Germinal center (tissue), 1 donor: ENCODE data around the gene TXNL4B.
A peak's percentile ranks its signal among the peaks of the same experiment; 100 is the strongest.
"Not testable (repeated sequence)": the region's sequence is repeated elsewhere in the genome, so short reads cannot be mapped to it uniquely, and the experiment has no call there.

Source experiments
- DNase-seq: peaks from one replicate; pipeline ENCODE4 v3.0.0; 2012; ENCODE audit warnings: mixed read lengths, low spot score

The TXNL4B gene

GRCh38 chr16:72111657-72112451 lies 18.4 kb upstream of the TXNL4B start:
- no peak for DNase-seq

DNA sequence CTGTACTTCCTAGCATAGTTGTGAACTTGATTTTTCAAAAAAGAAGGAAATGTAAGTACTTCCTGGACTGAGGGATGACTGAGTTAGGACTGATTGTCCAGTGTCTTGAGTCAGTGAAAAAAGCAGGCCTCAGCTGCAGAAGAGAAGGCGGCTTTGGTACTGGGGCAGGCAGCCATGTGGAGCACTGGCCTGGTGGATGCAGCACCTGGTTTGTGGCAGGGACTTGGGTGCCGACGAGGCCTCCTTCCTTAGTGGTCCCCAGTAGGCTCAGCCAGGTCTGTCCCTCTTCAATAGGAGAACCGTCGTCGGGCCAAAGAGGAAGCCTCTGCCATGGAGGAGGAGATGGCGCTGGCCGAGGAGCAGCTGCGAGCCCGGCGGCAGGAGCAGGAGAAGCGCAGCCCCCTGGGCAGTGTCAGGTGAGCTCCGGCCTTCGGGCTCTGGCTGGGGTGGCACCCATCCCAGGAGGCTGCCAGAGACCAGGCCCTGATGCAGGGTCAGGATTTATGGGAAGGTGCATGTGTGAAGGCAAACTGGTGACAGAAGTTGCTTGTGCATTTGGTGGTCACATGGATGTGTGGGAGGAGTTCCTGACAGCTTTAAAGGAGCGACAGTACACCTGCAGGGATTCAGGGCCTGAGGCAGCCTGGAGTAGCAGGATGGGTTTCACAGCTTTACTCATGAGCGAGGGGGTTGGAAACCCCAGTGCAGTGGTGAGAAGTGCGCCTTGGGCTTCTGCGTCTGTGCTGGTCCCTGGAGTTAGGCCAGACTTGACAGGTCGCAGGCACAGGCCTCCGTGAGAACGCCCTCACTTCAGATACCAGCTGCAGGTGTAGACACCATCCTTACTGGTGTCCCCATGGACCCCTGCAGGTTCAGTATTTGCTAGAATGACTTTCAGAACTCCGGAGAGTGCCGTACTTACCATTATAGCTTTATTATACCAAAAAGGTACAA lies 17.5 kb upstream of the TXNL4B start:
- DNase-seq, result no peak

DNA sequence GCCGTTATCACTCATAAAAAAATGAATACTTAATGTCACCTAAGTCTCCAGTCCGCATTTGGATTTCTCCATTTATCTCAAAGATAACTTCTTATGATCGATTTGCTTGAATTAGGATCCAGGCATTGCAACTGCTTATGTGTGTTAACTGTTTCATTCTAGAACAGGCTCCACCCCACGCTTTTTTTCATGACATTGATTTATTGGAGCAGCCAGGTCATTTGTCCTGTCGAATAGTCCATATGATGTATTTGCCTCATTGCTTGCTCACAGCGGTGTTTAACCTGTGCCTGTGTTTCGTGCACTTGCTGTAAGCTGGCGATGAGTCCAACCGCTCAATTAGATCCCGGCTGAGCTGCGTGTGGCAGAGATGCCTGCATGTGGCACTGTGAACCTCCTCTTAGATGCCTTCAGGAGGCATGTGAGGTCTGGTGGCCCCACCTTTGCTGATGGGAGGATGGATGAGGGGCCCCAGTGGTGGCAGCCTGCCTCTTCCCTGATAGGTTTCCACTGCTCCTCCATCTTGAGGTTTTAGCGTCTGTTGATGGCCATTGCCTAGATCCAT lies 16.6 kb upstream of the TXNL4B start:
- DNase-seq, result no peak

- no peak for DNase-seq
Observed at GRCh38 chr16:72109300-72109699, 15.9 kb upstream of the TXNL4B start.

DNA sequence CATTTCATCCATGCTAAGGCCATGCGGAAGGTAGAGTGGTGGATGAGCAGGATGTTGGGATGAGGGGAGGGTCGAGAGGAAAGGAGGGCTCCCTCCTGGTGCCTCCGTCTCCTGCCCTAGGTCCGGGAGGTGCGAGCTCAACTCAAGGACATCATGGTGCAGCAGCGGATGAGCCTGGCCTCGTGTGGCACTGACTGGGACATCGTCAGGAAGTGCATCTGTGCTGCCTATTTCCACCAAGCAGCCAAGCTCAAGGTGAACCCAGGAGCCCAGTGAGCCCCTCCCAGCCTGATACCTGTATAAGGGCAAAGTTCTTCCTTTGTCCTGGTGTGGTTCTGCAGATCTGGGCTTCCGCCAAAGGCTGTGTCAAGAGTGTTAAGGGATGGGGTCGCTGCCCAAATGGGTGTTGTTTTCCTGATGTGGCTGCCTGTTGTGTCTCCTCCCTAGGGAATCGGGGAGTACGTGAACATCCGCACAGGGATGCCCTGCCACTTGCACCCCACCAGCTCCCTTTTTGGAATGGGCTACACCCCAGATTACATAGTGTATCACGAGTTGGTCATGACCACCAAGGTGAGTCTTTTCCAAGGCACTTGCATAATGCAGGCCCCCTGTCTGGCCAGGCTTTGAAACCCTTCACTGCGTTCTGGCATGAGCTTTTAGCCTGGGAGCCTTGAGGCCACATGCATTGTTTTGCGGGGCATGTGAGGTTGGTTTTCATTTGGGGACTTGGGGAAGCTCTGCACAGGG lies 15.1 kb upstream of the TXNL4B start:
- DNase-seq, result no peak

DNA sequence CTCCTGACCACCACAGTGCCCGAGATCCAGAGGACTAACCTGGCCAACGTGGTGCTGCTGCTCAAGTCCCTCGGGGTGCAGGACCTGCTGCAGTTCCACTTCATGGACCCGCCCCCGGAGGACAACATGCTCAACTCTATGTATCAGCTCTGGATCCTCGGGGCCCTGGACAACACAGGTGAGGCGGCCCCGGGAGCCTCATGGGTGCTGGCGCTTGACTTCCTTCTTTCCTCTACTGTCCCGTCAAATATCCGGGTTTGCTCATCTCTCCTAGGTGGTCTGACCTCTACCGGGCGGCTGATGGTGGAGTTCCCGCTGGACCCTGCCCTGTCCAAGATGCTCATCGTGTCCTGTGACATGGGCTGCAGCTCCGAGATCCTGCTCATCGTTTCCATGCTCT lies 14.0 kb upstream of the TXNL4B start:
- no peak for DNase-seq

GRCh38 chr16:72105978-72106377 lies 12.6 kb upstream of the TXNL4B start:
- no peak for DNase-seq

DNA sequence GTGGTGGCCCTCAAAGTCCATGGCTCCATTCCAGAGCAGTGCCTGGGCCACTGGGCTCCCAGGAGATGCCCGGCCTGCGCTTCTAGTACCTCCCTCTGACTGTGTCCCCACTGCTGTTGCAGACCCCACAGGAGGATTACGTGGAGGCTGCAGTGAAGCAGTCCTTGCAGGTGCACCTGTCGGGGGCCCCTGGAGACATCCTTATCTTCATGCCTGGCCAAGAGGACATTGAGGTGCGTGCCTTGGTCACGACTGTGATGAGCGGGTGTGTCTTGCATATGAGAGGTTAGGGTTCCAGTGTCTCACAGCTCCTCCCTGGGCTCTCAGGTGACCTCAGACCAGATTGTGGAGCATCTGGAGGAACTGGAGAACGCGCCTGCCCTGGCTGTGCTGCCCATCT lies 11.5 kb upstream of the TXNL4B start:
- no peak for DNase-seq

GRCh38 chr16:72101195-72101594 lies 7.8 kb upstream of the TXNL4B start:
- DNase-seq, result no peak

DNA sequence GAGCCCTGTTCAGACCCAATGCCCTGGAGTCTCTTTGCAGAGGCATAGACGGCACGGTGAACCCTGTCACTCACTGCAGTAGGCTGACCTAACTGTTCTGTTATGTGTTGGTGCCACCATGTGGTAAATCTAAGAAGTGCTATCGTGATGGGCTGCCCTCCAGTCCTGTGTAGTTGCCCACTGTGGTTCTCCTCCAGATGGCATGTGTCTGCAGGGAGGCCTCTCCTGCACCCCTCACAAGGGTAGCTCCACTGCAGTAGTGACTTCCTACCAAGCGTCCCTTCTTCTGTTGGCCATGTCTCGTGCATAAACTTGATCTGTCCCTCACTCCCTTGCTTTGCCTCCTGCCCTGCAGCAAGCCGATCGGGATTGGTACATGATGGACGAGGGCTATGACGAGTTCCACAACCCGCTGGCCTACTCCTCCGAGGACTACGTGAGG lies 6.0 kb upstream of the TXNL4B start:
- DNase-seq, result peak; percentile 79

- DNase-seq, result no peak
Observed at GRCh38 chr16:72098936-72099335, 5.5 kb upstream of the TXNL4B start.

DNA sequence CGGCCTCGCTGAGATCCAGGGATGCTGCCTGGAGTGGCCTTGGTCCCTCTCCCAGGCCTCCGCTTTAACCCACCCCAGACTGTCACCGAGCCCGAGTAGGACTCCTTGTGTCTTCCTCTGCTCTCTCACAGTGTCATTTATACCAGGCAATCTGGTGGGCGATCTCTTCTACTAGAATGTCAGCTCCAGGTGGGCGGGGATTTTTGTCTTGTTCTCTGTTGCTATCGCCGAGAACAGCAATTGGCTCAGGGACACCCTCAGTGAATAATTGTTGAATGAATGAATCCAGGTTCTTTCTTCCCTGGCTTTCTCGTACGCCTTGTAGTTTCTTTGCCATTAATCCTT lies 818 bp upstream of the TXNL4B start:
- no peak for DNase-seq

GRCh38 chr16:72092832-72093447 lies 480 bp downstream of the TXNL4B start:
- DNase-seq, result no peak

- no peak for DNase-seq
Observed at GRCh38 chr16:72091217-72091616, 2.2 kb downstream of the TXNL4B start.

DNA sequence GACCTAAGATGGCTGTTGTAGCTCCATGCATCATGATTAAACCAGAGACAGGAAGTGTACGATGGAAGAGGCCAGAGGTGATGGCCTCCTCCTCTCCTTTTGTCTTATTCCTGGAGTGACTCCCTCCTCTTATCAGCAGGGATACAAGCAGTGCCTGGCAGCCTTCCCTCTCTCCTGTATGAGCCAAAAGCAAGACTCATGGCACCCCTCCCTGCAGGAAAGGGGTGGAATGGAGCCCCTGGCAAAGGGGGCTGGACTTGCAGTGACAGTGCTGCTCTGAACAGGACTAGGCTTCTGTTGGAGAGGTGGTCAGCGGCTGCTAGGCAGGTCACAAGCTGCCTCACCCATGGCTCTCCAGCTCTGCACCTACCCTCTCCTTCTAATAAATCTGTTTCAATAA lies 8.4 kb downstream of the TXNL4B start:
- no peak for DNase-seq

DNA sequence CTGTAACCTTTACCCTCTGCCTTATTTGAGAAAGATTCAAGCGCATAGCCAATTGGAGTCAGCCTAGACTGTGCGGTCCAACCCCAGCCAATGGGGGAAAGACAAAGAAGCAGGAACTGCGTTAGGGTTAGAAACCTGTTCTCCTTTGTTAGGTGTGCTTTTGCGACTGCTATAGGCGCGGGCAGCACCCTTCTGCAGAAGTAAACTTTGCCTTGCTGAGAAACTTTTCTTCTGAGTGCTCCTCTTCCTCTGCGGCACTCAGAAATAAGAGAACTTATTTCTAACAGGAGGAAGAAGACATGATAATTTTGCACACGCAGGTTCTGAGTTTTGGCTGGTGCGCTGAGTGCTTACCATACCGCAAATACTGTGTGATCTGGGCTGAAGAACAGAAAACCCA lies 9.0 kb downstream of the TXNL4B start:
- DNase-seq, result no peak

- DNase-seq, result no peak
Observed at GRCh38 chr16:72083778-72084404, 9.5 kb downstream of the TXNL4B start.

DNA sequence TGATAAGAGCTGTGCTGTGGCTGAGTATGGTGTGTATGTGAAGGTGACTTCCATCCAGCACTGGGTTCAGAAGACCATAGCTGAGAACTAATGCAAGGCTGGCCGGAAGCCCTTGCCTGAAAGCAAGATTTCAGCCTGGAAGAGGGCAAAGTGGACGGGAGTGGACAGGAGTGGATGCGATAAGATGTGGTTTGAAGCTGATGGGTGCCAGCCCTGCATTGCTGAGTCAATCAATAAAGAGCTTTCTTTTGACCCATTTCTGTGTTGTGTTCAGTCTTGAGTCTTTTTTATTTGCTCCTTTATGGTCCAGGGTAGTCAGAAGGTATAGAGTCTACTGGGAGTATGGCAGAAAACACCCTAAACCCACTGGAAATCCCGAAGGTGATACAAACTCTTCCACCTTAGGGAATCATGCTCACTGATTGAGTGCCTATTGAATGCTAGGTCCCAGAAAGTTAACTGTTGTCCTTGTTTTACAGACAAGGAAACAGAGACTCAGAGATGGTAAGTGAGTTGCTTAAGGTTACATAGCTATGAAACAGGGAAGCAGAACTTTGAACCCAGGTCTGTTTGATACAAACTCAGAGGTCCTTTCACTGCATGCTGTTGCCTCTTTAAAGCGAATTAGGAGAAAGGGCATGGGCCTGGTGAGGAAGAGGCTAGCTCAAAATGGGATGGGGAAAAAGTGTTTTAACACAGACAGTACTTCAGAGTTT lies 16.3 kb downstream of the TXNL4B start:
- not testable (repeated sequence) for DNase-seq

- not testable (repeated sequence) for DNase-seq
Observed at GRCh38 chr16:72075067-72075466, 18.4 kb downstream of the TXNL4B start.

DNA sequence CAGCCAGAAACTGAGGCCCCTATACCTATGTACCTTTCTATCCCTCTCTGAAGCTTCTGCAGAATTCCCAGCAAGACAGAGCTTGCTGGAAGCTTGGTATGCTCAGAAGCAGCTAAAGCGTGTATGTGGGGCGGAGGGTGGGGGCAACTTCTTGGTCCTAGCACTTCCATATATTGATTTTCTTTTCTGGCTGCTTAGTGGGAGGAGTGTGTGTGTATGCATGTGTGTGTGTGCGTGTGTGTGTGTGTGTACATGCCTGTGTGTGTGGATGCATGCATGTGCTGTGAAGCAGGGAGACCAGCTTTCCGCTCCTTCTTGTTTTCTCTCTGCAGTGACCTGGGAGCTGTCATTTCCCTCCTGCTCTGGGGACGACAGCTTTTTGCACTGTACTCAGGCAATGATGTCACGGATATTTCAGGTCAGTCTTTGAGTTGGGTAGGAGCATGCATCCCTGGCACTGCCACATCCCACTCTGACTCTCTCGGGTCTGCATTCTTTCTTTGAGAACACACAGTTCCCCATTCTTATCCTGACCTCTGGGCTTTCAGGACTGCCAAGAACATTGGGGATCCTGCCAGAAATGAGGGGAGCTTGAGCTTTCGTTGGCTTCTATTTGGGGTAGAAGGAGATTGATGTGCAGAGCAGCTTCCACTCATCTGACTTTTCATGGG lies 19.7 kb downstream of the TXNL4B start:
- DNase-seq, result no peak
